Measurements from ENCODE around the gene EGFL7. TPM values are rescaled to one million over a fixed set of nuclear protein-coding genes. Genes with fewer than 3 reads are reported as not detected.

Gene EGFL7
- total RNA-seq, 2 donors from 2014 or later: 49.3 to 118 TPM

DNA sequence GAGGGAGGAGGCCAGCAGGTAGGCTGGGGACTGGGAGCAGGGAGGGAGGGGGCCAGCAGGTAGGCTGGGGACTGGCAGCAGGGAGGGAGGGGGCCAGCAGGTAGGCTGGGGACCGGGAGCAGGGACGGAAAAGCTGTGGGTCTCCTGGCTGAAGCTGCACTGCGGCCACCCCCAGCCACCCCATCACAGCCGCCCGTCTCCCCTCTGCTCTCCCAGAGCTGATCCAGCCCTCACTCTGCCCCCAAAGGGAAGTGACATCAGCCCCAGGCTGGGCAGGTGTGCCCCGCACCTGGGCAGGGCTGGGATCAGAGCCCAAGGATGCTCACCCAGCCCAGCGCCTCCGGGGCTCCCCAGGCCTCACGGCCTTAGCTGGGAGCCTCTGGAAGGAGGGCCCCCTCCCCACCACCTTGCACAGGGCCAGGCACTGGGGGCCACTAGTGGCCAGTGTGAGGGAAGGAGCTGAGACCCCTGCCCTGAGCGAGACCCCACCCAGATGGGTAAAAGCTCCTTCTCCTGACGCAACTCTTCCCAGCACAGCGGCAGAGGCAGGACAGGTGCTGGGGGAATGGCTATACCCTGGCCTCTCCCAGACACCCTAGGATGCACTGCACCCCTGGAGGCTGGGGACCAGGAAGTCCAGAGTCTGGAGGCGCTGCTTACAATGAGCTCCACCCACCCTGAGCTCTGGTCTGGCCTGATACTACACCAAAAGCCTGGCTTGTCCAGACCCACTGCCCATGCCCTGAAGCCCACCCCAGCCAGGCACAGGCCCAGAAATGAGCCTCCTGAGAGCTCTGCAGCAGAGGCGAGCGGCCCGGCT, 13.0 kb downstream of the EGFL7 start:
- H3K4me1 ChIP-seq (replicated peaks): peaks cover 10% of the 10 kb centered on the region
- WGBS: 93% methylated on average over 6 of the region's 16 CpGs
- TF ChIP-seq, protein P1, sequence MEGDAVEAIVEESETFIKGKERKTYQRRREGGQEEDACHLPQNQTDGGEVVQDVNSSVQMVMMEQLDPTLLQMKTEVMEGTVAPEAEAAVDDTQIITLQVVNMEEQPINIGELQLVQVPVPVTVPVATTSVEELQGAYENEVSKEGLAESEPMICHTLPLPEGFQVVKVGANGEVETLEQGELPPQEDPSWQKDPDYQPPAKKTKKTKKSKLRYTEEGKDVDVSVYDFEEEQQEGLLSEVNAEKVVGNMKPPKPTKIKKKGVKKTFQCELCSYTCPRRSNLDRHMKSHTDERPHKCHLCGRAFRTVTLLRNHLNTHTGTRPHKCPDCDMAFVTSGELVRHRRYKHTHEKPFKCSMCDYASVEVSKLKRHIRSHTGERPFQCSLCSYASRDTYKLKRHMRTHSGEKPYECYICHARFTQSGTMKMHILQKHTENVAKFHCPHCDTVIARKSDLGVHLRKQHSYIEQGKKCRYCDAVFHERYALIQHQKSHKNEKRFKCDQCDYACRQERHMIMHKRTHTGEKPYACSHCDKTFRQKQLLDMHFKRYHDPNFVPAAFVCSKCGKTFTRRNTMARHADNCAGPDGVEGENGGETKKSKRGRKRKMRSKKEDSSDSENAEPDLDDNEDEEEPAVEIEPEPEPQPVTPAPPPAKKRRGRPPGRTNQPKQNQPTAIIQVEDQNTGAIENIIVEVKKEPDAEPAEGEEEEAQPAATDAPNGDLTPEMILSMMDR (IDR thresholded peaks at IDR 0.05): no peak
- TF ChIP-seq POLR2A (IDR thresholded peaks at IDR 0.05) (no peak), POLR2AphosphoS5 (IDR thresholded peaks at IDR 0.05) (no peak)
- H3K36me3 ChIP-seq: peaks cover 0 to 8% of the 10 kb centered on the region in 2 donors
- no peaks in the 10 kb centered on the region for H3K9me3 ChIP-seq
- H3K27ac ChIP-seq: no peak overlapping the region
- no peak overlapping the region for H3K4me3 ChIP-seq
- DNase-seq (ENCODE audit: low spot score): no peak
- intact Hi-C loops (cut with DNase I): no loop called here
- no peaks in the 10 kb centered on the region for H3K27me3 ChIP-seq (replicated peaks; ENCODE audit: insufficient read depth)

DNA sequence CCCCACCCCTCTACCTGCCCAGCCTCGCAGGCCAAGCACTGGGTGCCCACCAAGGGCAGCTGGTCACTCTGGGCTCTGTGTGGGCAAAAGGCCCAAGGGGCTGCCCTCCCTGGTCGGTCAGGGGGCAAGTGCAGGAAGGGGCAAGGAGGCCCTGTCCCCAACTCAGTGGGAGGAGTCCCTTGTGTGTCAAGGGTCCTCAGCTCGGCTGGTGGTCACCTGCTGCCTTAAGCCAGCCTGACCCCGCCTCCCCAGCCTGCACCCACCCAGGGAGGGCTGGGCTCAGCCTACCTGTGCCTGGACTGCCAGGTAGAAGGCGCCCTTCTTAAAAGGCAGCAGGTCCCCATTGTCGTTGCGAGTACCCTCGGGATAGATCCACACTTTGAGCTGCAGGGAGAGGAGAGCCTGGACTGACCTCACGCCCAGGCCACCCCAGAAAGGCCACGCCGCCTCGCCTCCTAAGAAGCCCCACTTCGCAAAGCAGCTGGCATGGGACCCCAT, 13.6 kb downstream of the EGFL7 start:
- intact Hi-C loops (cut with DNase I): no loop called here
- peaks cover 10% of the 10 kb centered on the region for H3K4me1 ChIP-seq (replicated peaks)
- no peaks in the 10 kb centered on the region for H3K27me3 ChIP-seq (replicated peaks; ENCODE audit: insufficient read depth)
- peaks cover 0 to 8% of the 10 kb centered on the region in 2 donors for H3K36me3 ChIP-seq
- DNase-seq (ENCODE audit: low spot score): no peak
- no peaks in the 10 kb centered on the region for H3K9me3 ChIP-seq
- H3K27ac ChIP-seq: no peak overlapping the region
- no peak overlapping the region for H3K4me3 ChIP-seq
- no peak for TF ChIP-seq POLR2AphosphoS5 (IDR thresholded peaks at IDR 0.05)
- WGBS: 93% methylated on average over 12 of the region's 13 CpGs

DNA sequence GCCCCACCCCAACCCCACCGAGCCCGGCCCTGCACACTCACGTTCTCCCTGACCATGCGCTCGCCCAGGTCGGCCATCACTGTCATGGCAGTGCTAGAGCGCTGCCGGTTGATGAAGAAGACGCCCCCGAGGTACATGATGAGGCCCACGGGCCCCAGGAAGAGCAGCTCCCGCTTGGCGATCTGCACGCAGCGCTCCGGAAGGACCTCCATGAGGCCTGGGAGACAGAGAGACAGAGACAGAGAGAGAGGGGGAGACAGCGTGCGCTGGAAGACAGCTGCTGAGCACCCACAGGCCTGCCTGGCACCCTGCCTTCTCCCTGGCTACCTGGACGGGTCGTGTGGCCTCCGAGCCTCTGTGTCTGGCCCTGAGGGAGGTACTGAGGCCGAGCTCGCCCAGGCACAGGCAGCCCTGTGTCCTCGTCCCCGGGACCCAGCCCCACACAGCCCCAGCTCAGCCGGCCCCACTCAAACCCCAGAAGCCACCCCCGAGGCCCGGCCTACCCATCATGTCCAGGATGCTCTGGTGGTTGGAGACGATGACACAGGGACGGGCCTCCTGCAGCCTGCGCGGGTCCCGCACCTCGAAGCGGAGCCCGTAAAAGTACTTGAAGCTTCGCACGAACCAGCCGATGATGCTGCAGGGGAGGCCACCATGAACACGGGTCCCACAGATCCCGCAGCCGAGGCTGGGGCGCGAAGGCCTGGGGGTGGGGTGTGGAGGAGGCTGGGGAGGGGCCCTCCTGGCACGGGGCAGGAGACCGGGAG, 14.4 kb downstream of the EGFL7 start:
- Histone ChIP-seq H3K4me3 (no peak overlapping the region), H3K27me3 (replicated peaks; ENCODE audit: insufficient read depth) (no peaks in the 10 kb centered on the region), H3K4me1 (replicated peaks) (peaks cover 10% of the 10 kb centered on the region), H3K27ac (no peak overlapping the region), H3K9me3 (no peaks in the 10 kb centered on the region), H3K36me3 (peaks cover 0 to 8% of the 10 kb centered on the region in 2 donors)
- no peak for DNase-seq (ENCODE audit: low spot score)
- intact Hi-C loops (cut with DNase I): no loop called here
- TF ChIP-seq POLR2AphosphoS5 (IDR thresholded peaks at IDR 0.05): no peak
- TF ChIP-seq POLR2A (IDR thresholded peaks at IDR 0.05): no peak
- TF ChIP-seq, protein P1 (IDR thresholded peaks at IDR 0.05): no peak
- WGBS: 89% methylated on average over 41 of the region's 46 CpGs

DNA sequence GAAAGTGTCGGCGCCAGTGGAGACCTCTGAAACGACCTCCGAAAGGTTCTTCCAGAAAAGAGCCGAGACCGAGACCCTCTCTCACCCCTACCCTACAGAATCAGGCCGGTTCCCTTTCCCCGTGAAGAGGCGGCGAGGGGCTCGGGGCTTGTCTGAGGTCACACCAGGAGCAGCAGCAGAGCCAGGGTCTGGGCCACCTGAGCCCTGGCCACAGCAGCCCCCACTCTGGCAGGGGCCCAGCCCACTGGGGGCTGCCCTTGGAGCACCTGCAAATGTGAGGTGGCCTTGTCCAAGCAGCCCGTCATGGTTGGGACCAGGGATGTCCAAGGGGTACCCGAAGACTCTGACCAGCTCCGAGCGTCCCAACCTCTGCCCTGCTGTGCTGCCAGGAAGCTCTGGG, 15.3 kb downstream of the EGFL7 start:
- 93% methylated on average over 15 of the region's 15 CpGs for WGBS
- Histone ChIP-seq H3K36me3 (peaks cover 0 to 8% of the 10 kb centered on the region in 2 donors), H3K4me3 (no peak overlapping the region), H3K27me3 (replicated peaks; ENCODE audit: insufficient read depth) (no peaks in the 10 kb centered on the region), H3K9me3 (no peaks in the 10 kb centered on the region), H3K4me1 (replicated peaks) (peaks cover 10% of the 10 kb centered on the region), H3K27ac (no peak overlapping the region)
- TF ChIP-seq POLR2AphosphoS5 (IDR thresholded peaks at IDR 0.05) (no peak), POLR2A (IDR thresholded peaks at IDR 0.05) (no peak)
- TF ChIP-seq, protein P1 (IDR thresholded peaks at IDR 0.05): no peak
- no peak for DNase-seq (ENCODE audit: low spot score)
- intact Hi-C loops (cut with DNase I): no loop called here

DNA sequence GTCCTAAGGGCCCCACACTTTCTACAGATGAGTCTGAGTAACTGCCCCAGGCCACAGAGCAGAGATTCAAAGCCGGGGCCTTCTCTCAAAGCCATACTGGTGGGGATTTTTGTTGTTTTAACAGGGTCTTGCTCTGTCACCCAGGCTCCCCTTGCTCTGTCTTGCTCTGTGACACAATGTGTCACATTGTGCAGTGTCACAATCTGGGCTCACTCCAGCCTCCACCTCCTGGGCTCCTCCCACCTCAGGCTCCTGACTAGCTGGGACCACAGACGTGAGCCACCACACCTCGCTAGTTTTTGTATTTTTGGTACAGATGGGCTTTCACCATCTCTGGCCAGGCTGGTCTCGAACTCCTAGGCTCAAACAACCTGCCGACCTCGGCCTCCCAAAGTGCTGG, 15.9 kb downstream of the EGFL7 start:
- H3K9me3 ChIP-seq: no peaks in the 10 kb centered on the region
- TF ChIP-seq POLR2A (IDR thresholded peaks at IDR 0.05) (no peak), POLR2AphosphoS5 (IDR thresholded peaks at IDR 0.05) (no peak)
- TF ChIP-seq, protein P1 (IDR thresholded peaks at IDR 0.05): no peak
- 72% methylated on average over 6 of the region's 6 CpGs for WGBS
- H3K4me1 ChIP-seq (replicated peaks): peaks cover 10% of the 10 kb centered on the region
- no peaks in the 10 kb centered on the region for H3K27me3 ChIP-seq (replicated peaks; ENCODE audit: insufficient read depth)
- H3K4me3 ChIP-seq: no peak overlapping the region
- peaks cover 0 to 8% of the 10 kb centered on the region in 2 donors for H3K36me3 ChIP-seq
- intact Hi-C loops (cut with DNase I): no loop called here
- DNase-seq (ENCODE audit: low spot score): no peak
- H3K27ac ChIP-seq: no peak overlapping the region

Measured in prostate gland (tissue), 2 donors.